GM19035 (cell line): ENCODE results near the gene THEM5.
"Not testable (repeated sequence)": the region's sequence is repeated elsewhere in the genome, so short reads cannot be mapped to it uniquely, and the experiment has no call there.

Experiments used
- ATAC-seq: cut with Tn5 transposase; IDR thresholded peaks from one replicate; pipeline ENCODE4 v1.9.1; 2021; ENCODE audit not compliant: unreplicated experiment

Gene THEM5

GRCh38 chr1:151867765-151868411, 14.4 kb upstream of the THEM5 start:
- ATAC-seq = no peak

- no peak for ATAC-seq
These were observed 13.8 kb upstream of the THEM5 start for GRCh38 chr1:151867321-151867720.

GRCh38 chr1:151864411-151864810, 10.9 kb upstream of the THEM5 start:
- no peak for ATAC-seq

GRCh38 chr1:151862604-151863003, 9.1 kb upstream of the THEM5 start:
- ATAC-seq = no peak

- no peak for ATAC-seq
These were observed 7.1 kb upstream of the THEM5 start for GRCh38 chr1:151860504-151861187.

GRCh38 chr1:151859891-151860293, 6.4 kb upstream of the THEM5 start:
- ATAC-seq = no peak

GRCh38 chr1:151858886-151859665, 5.6 kb upstream of the THEM5 start:
- no peak for ATAC-seq

- ATAC-seq = no peak
These were observed 4.7 kb upstream of the THEM5 start for GRCh38 chr1:151858030-151858746.

- ATAC-seq = no peak
These were observed 2.4 kb upstream of the THEM5 start for GRCh38 chr1:151855933-151856332.

- not testable (repeated sequence) for ATAC-seq
These were observed 2.0 kb upstream of the THEM5 start for GRCh38 chr1:151855516-151855915.

GRCh38 chr1:151854658-151855057, 1.1 kb upstream of the THEM5 start:
- no peak for ATAC-seq

GRCh38 chr1:151852733-151853132, 779 bp downstream of the THEM5 start:
- no peak for ATAC-seq

GRCh38 chr1:151851886-151852285, 1.6 kb downstream of the THEM5 start:
- no peak for ATAC-seq

GRCh38 chr1:151849871-151850270, 3.6 kb downstream of the THEM5 start:
- no peak for ATAC-seq

- no peak for ATAC-seq
These were observed 4.4 kb downstream of the THEM5 start for GRCh38 chr1:151849126-151849525.

GRCh38 chr1:151847867-151848596, 5.5 kb downstream of the THEM5 start:
- ATAC-seq = no peak

- no peak for ATAC-seq
These were observed 6.8 kb downstream of the THEM5 start for GRCh38 chr1:151846686-151847237.

GRCh38 chr1:151846062-151846568, 7.4 kb downstream of the THEM5 start:
- no peak for ATAC-seq

GRCh38 chr1:151843398-151843797, 10.1 kb downstream of the THEM5 start:
- no peak for ATAC-seq

- ATAC-seq = no peak
These were observed 12.4 kb downstream of the THEM5 start for GRCh38 chr1:151841141-151841540.
